GM19397 (cell line): ENCODE measurements around the gene RNF113B.

Experiments used
- ATAC-seq: cut with Tn5 transposase; IDR thresholded peaks from one replicate; pipeline ENCODE4 v1.9.1; 2021; ENCODE audit warnings: mild to moderate bottlenecking, moderate library complexity; ENCODE audit not compliant: unreplicated experiment

Gene RNF113B

DNA sequence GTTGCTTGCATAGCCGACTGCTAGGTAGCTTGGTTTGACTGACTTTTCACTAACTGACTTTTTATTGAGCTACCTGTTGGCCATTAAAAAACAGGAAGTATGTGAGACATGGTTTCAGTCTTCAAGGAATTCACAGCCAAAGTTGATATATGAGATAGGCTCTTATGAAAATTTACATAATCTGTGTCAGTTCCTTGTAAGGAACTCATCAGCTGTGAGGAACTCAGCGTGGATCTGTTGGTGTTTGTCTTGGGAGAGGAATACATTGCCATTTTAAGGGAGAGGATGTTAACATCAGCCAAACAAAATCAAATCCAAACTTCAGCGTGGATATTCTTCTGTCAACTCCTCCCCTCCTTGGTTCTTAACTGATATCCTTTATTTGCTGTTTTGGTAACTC lies 2.0 kb downstream of the RNF113B start:
- ATAC-seq: no peak

DNA sequence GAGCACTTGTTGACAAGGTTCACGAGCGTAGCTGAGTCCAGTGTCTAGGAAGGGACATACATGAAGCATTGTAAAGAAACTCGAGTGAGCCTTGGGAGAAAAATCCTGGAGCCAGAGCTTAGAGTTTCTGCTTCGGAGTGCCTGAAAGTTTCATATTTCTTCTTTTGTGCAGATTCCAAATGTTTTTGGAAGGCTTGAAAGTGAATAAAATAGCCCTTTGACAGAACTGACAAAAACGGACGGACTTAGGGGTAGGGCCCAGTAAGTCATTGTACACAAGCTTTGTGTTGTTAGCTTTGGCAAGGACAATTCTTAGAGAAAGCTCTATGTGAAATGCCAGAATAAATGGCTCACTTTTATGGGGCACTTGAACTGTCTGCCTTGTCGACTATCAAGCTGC lies 2.8 kb downstream of the RNF113B start:
- ATAC-seq: no peak

DNA sequence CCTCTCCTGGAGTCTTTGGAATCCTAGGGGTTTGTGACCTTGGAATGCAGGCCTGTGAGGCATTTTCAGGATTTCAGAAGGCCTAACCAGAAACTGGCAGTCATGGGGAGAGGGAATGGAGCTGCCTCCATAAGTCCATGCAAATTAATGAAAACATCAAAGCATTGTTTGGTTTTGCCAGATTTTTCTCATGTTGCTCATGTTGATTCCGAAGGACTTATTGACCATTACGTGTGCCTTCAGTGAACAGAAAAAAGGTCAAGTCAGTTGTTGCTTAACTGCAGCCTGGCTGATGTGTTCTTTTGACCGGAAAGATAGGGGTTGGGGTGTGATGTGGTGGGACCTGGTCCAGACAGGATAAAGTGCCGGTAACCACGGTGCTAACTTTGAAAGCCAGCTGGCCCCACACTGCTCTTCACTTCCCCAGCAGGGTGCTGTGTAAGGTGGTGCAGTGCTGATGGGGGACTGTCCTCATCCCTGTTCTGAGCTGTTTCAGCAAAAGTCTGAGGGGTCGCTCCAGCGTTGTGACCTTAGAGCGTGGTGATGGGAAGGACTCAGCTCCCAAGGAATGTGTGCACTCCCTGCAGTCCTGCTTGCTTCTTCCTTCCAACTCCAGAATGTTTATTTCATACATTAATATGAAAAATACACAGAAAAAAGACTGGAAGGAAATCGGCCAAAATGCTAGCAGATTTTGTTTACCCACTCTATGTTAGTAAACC lies 3.5 kb downstream of the RNF113B start:
- ATAC-seq: no peak

DNA sequence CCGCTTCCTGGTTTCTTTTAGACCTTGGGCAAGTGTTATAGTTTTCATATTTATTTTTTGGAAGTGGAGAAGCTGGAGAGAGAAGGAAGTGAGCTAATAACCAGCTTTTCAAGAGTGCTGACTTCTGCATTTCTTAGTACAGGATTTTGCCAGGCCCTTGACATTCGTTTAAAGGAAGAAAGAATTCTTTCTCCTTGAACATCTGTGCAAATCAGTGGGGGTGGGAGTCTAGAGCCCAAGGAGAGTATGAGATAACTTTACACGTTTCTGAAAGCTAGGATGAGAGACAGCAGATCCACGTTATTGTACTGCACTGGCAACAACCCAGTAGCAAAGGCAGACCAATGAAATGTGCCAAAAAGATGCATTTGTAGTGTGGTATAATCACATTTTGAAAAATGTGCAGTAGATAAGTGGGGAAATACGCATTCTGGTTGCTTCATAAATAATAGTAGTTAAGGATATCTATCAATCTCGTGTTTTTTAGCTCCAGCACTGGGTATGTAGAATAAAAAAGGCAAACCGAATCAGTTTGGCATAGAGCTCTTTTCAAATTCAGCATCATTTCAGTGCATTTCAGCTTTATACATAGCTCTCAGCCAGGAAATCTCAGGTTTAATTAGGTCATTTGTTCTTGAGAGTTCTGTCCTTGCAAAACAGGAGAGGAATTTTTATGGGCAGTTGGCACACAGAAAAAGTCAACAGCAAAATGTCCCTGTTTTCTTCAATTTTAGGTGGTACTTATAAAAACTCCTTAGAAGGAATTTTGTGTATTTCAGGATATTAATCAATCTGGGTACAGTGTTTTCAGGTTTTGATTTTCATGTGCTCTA lies 4.3 kb downstream of the RNF113B start:
- ATAC-seq: no peak

DNA sequence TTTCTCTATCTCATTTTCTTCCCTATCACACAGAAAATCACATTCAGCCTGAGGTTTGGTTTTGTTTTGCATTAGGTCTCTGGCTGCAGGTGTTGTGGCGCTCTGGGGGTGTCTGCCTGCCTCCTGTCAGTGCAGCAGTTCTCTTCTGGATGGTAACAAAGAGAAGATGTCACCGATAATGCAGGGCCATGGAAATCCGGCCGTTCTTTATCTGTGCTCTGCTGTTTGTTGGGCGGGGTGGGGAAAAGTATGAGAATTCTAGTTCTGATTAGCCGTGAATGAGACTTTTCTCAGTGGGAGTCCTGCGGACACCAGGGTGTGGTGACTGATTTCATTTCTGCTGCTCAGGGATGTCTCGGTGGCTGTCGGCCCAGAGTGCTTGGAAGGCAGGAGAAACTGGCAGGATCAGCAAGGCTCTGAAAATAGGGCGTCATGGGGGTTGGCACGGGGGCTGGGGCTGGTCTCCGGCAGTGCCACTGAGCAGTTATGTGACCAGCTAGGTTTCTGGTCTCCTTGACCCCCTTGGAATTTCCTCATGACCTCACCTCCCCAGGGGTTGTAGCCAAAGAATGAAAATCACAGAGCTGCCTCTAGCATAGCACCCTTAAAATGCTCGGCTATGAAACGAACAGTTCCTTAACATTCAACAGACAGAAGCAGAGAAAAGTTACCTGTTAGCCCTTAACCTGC lies 5.0 kb downstream of the RNF113B start:
- ATAC-seq: no peak

DNA sequence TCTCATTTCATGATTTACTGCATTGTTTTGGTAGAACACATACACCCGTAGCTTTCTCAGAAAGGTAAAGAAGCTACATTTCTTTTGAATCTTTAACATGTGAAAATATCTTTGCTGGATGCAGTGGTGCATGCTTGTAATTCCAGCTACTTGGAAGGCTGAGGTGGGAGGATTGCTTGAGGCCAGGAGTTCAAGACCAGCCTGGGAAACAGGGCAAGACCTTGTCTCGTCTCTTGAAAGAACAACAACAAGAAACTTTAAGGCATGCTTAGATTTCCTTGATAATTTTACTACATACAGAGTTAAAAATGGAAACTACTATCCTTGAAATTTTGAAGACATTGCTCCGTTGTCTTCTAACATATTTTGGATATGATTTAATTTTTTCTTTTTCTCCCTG lies 7.7 kb downstream of the RNF113B start:
- ATAC-seq: no peak

DNA sequence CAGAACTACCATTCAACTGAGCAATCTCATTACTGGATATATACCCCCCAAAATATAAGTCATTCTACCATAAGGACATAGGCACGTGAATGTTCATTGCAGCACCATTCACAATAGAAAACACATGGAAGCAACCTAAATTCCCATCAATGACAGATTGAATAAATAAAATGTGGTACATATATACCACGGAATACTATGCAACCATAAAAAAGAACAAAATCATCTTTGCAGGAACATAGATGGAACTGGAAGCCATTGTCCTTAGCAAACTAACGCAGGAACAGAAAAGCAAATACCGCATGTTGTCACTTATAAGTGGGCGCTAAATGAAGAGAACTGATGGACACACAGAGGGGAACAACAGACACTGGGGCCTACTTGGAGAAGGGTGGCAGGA lies 14.1 kb downstream of the RNF113B start:
- ATAC-seq: no peak

DNA sequence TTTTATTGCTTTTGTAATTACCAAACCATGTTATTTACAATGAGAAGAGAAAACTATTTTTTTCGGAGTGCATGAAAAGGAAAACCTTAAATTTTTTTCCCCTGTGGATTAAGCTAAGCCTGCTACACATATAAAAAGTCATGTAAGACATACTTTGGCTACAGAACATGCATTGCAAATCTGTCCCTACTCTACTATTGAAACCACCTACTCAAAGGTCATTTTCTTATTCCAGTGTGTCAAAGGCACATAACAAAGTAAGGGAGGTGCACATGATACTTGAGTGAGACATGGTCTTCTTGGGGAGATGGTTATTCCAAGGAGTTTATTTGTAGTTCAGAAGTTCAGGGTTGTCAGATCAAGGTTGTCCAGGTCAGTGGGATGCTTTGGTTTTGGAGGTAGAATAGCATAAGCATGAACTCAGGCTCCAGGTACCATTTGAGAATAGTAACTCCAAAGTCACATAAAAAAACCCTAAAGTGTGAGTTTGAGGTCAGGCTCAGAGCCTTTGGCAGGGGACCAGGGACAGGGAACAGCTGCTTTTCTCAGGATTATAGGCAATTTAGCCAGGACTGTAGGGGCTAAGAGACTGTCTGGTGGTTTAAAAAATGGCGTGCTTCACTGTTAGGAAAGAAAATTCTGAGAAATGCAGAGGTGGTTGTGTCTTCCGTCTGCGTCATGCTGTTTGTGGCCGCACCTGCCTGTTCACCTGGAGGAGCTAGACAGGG lies 18.7 kb downstream of the RNF113B start:
- no peak for ATAC-seq

DNA sequence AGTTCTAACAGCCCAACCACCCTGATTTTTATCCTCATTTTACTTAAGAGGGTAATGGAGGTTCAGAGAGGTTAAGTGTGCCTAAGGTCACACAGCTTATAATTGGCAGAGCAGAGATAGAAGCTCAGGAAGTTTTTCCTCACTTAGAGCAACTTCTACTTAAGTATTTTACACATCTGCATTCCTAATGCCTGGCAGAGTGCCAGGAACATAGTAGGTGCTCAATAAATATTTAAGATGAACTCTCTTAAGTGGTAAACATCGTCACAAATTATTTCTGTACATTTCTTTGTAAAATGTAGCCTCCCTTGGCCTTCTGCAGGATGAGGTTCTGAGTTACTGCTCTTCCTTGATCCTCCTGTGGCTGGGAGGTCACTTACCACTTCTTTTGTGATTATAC lies 19.5 kb downstream of the RNF113B start:
- no peak for ATAC-seq

DNA sequence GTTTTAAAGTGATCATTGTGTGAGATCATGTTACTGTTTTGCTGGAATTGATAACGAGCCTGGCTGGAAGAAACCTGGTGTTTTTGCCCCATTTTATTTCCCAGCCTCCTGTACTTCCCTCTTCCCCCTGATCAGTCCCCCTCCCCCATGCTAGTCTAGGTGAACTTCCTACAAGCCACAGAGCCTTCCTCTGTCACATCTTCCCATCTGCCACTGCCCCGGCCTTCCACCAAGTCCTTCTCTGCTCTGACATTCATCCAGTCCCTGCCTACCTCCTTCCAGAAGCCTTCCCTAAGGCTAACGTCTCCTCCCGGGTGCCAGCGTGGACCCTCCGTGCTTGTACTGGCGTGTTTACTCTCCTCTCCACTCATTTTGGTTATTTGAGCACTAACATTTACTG lies 19.9 kb downstream of the RNF113B start:
- ATAC-seq: no peak

DNA sequence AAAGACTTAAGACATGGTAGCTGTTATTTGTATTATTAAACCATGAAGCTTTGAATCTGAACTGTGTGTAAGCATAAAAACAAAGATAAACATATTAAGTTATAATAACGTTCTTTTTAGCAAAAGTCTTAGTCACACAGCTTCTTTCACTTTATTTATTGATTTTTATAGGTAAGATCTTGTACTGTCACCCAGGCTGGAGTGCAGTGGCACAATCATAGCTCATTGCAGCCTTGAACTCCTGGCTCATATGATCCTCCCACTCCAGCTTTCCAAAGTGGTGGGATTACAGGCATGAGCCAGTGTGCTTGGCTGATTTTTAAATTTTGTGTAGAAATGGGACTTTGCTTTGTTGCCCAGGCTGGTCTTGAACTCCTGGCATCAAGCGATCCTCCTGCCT lies 20.8 kb downstream of the RNF113B start:
- ATAC-seq: no peak

DNA sequence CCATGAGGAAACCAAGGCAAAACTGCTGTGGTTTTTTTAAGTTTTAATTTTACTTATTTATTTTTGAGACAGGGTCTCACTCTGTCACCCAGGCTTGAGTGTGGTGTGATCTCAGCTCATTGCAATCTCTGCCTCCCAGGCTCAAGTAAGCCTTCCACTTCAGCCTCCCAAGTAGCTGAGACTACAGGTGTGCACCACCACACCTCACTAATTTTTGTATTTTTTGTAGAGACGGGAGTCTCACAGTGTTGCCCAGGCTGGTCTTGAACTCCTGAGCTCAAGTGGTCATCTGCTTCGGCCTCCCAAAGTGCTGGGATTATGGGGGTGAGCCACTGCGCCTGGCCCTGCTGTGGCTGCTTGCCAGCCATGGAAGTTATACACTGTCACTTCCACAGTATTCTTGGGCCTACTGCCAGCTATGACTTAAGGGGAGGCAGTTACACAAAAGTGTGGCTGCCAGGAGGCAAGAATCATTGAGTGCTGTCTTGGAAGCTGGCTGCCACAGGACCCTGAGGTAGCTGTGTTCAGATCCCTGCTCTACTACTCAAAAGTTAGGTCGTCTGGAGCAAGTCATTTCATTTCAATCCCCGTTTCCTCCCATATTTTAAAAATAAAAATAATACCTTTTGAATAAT lies 21.5 kb downstream of the RNF113B start:
- no peak for ATAC-seq

DNA sequence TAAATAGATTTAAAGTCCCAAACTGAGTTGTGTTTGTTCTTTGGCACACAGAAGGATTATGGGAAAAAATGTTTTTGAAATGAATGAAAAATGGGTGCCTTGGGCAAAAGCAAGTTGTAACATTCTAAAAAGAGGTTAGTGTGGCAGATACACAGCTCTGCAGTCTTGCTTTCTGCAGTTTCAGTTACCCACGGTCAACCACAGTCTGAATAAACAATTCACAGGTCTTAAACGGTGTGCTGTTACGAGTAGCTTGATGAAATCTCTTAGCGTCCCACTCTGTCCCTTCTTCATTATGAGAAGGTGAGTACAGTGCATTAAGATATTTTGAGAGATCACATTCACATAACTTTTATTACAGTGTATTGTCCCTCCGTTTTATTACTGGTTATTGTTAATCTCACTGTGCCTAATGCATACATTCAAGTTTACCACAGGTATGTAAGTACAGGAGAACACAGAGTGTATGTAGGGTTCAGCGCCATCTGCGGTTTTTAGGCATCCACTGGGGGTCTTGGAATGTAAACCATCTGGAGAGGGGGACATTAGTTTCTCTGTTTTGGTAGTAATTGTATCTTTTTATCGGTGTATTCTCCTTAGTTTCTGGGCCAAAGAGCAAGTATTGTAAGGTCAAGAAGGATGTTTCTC lies 26.1 kb downstream of the RNF113B start:
- no peak for ATAC-seq

DNA sequence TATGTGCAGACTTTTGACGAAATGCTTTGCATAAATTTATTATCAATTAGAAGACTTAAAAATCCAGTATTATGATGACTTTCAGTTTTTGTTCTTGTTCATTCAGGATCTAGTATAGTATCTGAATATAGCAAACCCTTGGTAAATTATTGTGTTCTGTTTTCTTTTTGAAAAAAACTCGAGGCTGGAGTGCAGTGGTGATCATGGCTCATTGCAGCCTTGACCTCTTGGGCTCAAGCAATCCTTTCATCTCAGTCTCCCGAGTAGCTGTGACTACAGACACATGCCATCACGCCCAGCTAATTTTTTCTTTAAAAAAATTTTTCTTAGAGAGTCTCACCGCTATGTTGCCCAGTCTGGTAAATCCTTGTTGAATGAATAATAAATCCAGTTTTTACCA lies 29.5 kb downstream of the RNF113B start:
- no peak for ATAC-seq

DNA sequence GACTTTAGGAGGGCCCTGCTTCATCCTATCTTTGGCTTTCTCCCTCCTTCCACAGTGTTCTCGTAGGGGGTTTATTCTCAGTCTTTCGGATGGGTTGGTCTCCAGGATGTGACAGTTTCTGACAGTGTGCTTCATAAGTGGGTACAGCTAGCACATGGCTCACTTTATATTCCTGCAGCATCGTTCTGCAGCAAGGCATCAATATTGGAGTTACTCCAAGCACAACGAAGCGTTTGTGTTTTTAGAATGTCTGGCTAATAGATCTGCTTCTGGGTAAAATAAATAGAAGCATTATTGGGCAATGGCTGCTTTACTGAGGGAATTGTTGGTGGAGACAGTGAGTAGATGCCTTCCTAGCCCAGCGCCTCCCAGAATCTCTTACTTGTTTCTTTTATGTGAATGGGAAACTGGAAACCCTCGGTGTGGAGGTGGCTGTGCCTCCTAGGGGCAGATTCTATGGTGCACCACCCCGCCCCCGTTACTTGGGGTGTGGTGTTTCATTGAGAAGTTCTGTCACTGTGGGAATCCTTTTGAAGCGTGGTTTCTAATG lies 32.2 kb downstream of the RNF113B start:
- ATAC-seq: no peak

DNA sequence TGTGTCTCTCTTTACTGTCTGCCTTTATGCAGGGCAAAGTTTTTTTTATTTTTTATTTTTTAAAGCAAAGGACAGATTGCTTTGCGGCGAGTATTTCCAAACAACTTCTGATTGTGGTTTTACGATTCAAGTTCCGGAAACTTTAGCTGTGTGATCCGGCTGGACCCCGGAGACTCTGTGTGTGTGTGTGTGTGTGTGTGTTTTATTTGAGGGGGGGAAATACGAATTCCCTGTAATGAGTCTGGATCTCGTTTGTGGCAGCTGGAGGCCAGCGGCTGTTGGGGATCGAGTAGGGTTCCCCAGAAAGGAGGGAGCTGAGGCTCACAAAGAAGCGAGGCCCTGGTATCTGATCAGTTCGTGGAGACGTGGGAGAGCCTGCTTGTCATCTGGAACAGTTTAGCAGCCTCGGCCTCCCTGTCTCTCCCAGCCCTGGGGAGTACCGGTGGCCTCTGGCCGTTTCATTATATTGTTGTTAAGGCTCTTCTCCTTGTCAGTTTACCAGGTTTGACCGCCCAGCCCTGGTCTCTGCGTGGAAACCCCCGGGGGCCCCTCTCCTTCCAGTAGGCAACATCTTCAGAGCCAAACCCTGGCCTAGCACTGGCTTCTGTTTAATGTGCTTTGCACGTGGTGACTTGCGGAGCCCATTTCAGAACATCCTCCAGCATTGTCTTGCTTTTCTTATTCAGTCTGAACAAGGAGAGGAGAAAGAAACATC lies 32.9 kb downstream of the RNF113B start:
- no peak for ATAC-seq

DNA sequence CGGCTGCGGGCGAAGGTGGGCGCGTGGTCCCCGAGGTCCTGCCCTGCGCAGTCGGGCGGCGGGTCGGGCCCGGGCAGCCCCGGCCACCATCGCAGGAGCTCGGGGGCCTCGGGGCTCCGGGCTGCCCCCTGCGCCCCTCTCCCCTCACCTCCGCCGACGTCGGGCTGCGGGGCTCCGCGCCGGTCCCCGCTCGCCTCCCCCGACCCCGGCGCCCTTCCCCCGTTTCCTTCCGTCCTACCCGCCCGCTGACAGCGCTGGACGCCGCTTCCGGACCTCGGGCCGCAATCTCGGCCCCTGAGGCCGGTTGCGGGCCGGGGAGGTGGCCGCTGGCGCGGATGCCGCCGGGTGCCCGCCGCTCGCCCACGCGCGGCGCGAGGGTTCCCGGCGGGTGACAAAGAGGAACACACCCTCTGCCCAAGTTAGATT lies 33.5 kb downstream of the RNF113B start:
- ATAC-seq: peak; percentile 12

DNA sequence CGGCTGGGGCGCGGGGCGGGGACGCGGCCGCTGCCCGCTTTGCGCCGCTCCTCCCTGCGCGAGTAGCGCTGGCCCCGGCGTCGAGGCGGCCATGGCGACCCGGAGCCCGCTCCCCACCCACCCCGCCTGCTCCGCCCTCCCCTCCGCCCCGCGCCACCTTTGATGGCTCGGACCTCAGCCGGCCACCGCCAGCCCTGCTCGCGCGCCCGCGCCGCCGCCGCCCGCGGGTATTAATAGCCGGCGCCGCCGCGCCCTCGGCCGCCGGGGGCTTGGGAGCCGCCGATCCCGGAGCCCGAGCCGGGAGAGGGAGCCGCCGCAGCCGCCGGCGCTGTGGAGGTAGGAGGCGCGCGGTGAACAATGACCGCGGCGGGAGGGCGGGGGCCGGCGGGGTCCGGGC lies 33.9 kb downstream of the RNF113B start:
- ATAC-seq: peak; percentile 27
